Neuron (in vitro differentiated cells): Measurements from ENCODE around the gene PPP2R5A.
"Not testable (repeated sequence)": the region's sequence is repeated elsewhere in the genome, so short reads cannot be mapped to it uniquely, and the experiment has no call there.

Experiments used
- H2AFZ ChIP-seq: one replicate; pipeline ENCODE4 v1.6.1; 2013; ENCODE audit warnings: low read depth, mild to moderate bottlenecking, inconsistent platforms, low read length, moderate library complexity
- H3K27me3 ChIP-seq: one replicate; pipeline ENCODE4 v1.6.1; 2013; ENCODE audit warnings: low read length; ENCODE audit not compliant: insufficient read depth
- H3K36me3 ChIP-seq: one replicate; pipeline ENCODE4 v1.6.1; 2013; ENCODE audit warnings: low read length; ENCODE audit not compliant: insufficient read depth
- H3K4me1 ChIP-seq: one replicate; pipeline ENCODE4 v1.6.1; 2013; ENCODE audit warnings: low read length; ENCODE audit not compliant: insufficient read depth
- H3K4me3 ChIP-seq: 2 replicates; pipeline ENCODE4 v1.5.1; 2013; ENCODE audit warnings: mild to moderate bottlenecking, low read length, moderate library complexity
- H3K9me3 ChIP-seq: one replicate; pipeline ENCODE4 v1.6.1; 2013; ENCODE audit warnings: low read length

Gene PPP2R5A

DNA sequence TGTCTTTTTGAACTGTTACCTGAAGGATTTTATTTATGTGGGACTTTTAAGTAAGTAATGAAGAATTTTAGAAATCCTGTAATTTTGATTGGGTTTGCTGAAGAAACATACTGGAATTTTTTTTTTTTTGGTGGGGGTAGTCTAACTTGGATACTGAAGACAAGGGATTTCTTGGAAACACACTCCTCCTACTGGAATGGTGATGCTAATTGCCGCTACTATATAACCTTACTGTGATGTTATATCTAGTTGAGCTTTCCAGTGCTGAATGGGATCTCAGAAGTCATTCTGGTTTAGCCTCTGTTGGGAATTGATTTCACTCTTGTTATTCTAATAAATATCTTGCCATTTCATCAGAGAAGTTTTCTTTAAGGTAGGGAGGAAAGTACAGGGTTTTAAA, 8.4 kb downstream of the PPP2R5A start:
- no peaks in the 10 kb centered on the region for H3K27me3 ChIP-seq
- peaks cover 4% of the 10 kb centered on the region for H3K4me1 ChIP-seq
- no peaks in the 10 kb centered on the region for H3K9me3 ChIP-seq
- no peak overlapping the region for H2AFZ ChIP-seq
- H3K4me3 ChIP-seq = no peak overlapping the region
- no peaks in the 10 kb centered on the region for H3K36me3 ChIP-seq

DNA sequence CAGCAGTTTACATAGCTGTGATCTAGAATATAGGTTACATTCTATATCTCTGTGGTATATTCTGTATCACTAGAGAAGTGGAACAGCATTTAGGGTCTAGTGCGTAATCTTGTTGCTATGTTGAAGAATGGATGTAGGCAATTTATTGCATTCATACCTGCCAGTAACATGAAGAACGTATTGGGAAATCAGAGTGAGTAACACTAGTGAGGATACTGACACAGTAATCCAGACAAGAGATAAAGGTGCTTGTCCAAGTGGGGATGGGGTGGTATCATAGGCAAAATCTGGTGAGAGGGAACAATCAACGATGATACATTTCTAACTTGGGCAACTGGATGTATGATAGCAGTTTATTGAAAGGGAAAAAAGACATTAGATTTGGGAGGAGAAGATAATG, 9.8 kb downstream of the PPP2R5A start:
- no peak overlapping the region for H2AFZ ChIP-seq
- no peak overlapping the region for H3K4me3 ChIP-seq
- H3K36me3 ChIP-seq = no peaks in the 10 kb centered on the region
- no peaks in the 10 kb centered on the region for H3K9me3 ChIP-seq
- H3K4me1 ChIP-seq = peaks cover 4% of the 10 kb centered on the region
- no peaks in the 10 kb centered on the region for H3K27me3 ChIP-seq

DNA sequence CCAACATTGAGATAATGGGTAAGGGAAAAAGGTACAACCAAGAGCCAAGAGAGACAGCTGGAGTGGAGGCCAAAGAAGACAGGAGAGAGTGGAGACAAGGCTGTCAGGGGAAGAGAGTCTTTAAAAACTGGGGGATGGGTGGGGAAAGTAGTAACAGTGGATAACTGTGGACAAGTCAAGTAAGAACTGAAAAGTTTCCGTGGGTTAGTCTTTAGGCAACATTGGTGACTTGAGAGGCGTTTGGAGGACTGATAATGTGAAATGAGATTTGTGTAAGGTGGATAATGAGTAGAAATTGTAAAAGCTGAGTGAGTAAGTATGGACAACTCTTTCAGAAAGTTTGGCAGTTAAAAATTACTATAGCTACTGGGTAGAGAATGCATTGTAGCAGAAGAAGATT, 10.4 kb downstream of the PPP2R5A start:
- Histone ChIP-seq H3K36me3 (no peaks in the 10 kb centered on the region), H3K4me3 (no peak overlapping the region), H2AFZ (no peak overlapping the region), H3K9me3 (no peaks in the 10 kb centered on the region), H3K27me3 (no peaks in the 10 kb centered on the region), H3K4me1 (peaks cover 4% of the 10 kb centered on the region)

DNA sequence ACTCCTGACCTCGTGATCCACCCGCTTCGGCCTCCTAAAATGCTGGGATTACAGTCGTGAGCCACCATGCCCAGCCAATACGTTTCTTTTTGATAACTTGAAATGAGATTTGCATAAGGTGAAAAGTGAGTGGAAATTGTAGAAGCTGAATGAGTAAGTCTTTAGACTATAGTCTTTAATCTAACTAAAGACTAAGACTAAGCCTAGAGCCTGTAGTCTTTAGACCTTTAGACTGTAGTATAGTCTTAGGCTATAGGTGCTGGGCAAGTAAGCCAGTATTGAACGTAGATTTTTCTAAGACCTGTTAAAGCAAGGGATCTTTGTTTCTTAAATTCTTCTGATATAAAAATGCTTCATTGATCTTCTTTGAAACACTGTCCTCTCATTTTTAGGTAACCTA, 12.1 kb downstream of the PPP2R5A start:
- Histone ChIP-seq H3K4me1 (no peaks in the 10 kb centered on the region), H3K4me3 (no peak overlapping the region), H3K9me3 (no peaks in the 10 kb centered on the region), H3K36me3 (no peaks in the 10 kb centered on the region), H3K27me3 (no peaks in the 10 kb centered on the region), H2AFZ (no peak overlapping the region)

DNA sequence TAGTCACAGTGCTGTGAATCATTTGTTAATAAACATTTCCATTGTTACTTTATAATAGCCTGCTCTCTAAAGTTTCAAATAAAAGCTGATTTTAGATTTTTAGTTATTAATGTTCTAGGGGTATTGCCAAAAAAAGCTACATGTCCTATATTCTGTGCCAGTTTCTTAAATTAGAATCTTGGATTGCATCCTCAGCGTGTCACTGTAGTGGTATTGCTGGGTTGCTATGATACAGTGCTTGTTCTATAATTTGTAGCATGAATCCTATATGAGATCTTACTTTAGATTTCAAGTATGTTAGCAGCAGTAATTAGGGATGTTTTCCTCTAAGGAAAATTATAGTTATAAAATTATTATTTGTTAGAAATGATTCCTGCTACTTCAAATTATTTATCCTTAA, 16.4 kb downstream of the PPP2R5A start:
- Histone ChIP-seq H3K36me3 (no peaks in the 10 kb centered on the region), H3K9me3 (no peaks in the 10 kb centered on the region), H3K4me3 (no peak overlapping the region), H2AFZ (no peak overlapping the region), H3K4me1 (no peaks in the 10 kb centered on the region), H3K27me3 (no peaks in the 10 kb centered on the region)

DNA sequence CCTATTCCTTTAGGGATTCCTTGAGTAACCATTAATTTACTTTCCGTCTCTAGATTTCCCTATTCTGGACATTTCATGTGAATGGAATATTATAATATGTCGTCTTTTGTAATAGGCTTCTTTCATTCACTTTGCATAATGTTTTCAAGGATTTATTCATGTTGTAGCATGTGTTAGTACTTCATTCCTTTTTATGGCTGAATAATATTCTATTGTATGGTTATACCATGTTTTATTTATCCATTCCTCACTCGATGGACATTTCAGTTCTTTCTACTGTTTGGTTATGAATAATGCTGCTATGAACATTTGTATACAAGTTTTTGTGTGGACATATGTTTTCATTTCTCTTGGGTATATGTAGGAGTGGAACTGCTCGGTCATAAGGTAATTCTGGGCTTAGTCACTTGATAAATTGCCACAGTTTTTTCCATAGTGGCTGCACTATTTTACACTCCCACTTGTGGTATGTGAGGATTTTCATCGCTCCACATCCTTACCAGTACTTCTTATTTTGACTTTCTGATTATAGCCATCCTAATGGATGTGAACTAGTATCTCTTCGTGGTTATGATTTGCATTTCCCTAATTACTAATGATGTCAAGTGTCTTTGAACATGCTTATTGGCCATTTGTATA, 17.7 kb downstream of the PPP2R5A start:
- no peaks in the 10 kb centered on the region for H3K4me1 ChIP-seq
- no peaks in the 10 kb centered on the region for H3K36me3 ChIP-seq

DNA sequence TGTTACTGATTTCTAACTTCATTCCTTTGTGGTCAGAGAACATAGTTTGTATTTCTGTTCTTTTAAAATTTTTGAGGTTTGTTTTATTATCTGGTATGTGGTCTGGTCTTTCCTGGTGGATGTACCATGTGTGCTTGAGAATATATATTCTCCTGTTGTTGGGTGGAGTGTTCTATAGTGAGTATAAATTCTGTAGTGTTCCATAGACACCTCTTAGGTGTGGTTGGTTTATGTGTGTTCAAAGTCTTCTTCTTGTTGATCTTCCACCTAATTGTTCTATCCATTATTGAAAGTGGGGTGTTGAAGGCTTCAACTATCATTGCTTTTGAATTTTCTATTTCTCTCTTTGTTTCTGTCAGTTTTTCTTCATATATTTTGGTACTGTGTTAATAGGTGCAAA, 20.1 kb downstream of the PPP2R5A start:
- Histone ChIP-seq H3K4me3 (no peak overlapping the region), H2AFZ (no peak overlapping the region), H3K27me3 (no peaks in the 10 kb centered on the region), H3K9me3 (no peaks in the 10 kb centered on the region), H3K36me3 (no peaks in the 10 kb centered on the region), H3K4me1 (no peaks in the 10 kb centered on the region)

More for the DNA sequence above, 17.7 kb downstream of the PPP2R5A start:
- Histone ChIP-seq H2AFZ (no peak overlapping the region), H3K9me3 (no peaks in the 10 kb centered on the region), H3K4me3 (no peak overlapping the region), H3K27me3 (no peaks in the 10 kb centered on the region)

DNA sequence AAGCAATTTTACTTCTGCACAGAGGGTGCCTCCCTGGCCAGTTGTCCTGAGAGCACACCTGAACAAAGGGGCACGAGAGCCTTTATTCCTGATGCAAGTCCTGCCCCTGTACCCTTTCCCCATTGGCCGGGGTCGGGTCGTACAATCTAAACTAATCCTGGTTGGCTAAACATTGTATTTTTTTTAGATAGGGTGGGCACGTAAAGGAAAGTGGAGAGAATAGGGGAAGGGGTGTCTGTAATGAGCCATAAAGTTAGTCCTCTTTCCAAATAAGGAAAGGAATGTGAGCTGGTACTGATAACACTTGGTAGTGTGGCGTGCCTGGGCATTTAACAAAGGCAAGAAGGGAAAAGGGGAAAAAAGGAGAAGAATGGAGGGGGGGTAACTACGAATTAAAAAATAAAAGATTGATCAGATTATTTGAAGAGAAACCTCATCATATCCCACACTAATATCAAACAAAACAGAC, 20.8 kb downstream of the PPP2R5A start:
- not testable (repeated sequence) for H2AFZ ChIP-seq, H3K36me3 ChIP-seq, H3K9me3 ChIP-seq, H3K27me3 ChIP-seq, H3K4me3 ChIP-seq, H3K4me1 ChIP-seq

DNA sequence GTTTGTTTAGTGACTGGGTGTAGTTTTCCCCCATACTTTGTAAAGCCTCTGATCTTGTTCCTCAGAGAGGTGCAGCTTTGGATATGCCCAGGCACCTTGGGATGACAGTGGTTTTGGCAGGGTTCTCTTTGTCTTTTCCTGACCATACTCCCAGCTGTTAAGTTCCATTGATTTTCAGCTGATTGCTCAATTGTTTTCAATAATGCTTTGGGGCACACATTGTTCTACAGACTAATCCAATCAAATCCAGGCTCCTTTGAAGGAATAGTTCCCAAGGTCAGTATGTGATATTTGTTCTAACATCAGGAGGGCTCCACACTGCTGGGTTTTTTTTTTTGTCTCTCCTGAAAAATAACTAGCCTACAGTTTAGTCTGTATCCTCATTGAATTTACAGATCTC, 24.8 kb downstream of the PPP2R5A start:
- no peaks in the 10 kb centered on the region for H3K27me3 ChIP-seq

DNA sequence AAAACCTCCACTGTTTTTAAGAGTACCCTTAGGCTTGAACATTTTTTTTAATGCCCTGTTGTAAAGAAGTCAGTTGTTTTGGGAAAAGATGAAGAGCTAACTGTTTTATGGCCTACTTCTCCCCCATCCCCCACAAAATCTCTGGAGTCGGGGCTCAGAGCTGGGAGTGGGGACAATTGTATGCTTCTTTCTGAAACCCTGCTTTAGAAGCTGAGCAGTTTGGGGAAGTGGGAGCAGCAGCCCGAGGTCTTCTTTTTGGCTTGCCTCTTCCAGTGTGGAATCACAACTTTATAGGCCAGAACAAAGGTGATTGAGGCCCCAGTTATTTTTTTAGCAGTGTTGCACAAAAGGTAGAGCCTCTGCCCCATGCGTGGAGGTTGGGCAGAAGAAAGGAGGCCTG, 25.2 kb downstream of the PPP2R5A start:
- no peaks in the 10 kb centered on the region for H3K9me3 ChIP-seq
- no peaks in the 10 kb centered on the region for H3K36me3 ChIP-seq
- no peak overlapping the region for H3K4me3 ChIP-seq
- H3K4me1 ChIP-seq = no peaks in the 10 kb centered on the region
- no peak overlapping the region for H2AFZ ChIP-seq
- no peaks in the 10 kb centered on the region for H3K27me3 ChIP-seq

More for the DNA sequence above, 24.8 kb downstream of the PPP2R5A start:
- Histone ChIP-seq H3K4me1 (no peaks in the 10 kb centered on the region), H2AFZ (no peak overlapping the region), H3K9me3 (no peaks in the 10 kb centered on the region), H3K4me3 (no peak overlapping the region), H3K36me3 (no peaks in the 10 kb centered on the region)

DNA sequence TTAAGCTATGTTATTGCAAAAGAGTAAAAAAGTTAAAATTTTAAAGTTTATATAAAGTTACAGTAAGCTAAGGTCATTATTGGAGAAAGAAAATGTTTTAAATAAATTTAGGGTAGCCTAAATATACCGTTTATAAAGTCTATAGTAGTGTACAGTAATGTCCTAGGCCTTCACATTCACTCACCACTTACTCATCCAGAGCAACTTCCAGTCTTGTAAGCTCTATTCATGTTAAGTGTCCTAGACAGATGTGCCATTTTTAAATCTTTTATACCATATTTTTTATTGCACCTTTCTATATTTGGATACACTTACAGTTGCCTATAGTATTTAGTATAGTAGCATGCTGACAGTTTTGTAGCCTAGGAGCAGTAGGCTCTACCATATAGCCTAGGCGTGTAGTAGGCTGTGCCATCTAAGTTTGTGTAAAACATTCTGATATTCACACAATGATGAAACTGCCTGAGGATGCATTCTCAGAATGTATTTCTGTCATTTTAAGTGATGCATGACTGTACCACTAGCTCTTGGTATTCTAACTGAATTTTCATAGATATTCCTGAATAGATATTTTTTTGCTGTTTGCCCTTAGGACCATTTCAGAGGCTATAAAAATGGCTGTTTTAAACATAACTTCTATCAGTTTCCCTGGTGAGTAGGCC, 26.8 kb downstream of the PPP2R5A start:
- no peaks in the 10 kb centered on the region for H3K36me3 ChIP-seq
- no peak overlapping the region for H3K4me3 ChIP-seq
- no peak overlapping the region for H2AFZ ChIP-seq
- H3K9me3 ChIP-seq = no peaks in the 10 kb centered on the region
- H3K4me1 ChIP-seq = no peaks in the 10 kb centered on the region
- H3K27me3 ChIP-seq = no peaks in the 10 kb centered on the region

DNA sequence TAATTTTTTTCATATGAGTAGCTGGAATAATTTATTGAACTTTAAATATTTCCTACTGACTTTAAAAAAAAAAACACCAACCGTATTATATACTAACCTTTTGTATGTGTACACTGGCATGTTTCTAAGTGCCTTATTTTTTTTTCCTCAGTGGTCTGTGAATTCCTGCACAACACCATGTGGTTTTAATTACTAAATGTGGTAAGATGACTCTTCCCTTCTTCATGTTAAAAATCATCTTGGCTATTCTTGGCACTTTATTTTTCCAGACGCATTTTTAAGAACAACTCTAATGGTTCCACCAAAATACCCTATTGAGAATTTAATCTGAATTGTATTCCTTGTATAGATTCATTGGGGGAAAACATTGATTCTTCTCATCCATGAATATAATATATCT, 28.4 kb downstream of the PPP2R5A start:
- no peak overlapping the region for H3K4me3 ChIP-seq
- no peak overlapping the region for H2AFZ ChIP-seq
- no peaks in the 10 kb centered on the region for H3K9me3 ChIP-seq

DNA sequence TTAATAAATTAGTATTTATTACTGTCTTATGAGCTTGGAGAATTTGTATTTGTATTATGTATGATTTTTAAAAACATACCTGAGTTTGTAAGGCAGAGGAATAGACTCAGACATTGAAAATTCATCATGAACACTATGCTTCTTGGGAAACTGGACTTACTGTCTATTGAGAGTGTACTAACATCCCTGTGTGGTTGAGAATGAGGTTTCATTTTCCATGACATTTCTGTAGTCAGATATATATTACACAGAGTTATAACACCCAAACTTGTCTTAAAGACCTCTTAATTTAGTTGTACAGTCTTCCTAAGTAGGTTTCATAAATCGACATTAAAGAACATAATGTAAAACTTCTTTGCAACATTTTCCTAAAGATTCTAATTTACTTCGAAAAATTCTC, 30.0 kb downstream of the PPP2R5A start:
- H3K4me3 ChIP-seq = no peak overlapping the region
- H3K4me1 ChIP-seq = no peaks in the 10 kb centered on the region
- no peaks in the 10 kb centered on the region for H3K9me3 ChIP-seq
- H3K36me3 ChIP-seq = no peaks in the 10 kb centered on the region
- H2AFZ ChIP-seq = no peak overlapping the region
- H3K27me3 ChIP-seq = no peaks in the 10 kb centered on the region

More for the DNA sequence above, 28.4 kb downstream of the PPP2R5A start:
- Histone ChIP-seq H3K36me3 (no peaks in the 10 kb centered on the region), H3K4me1 (no peaks in the 10 kb centered on the region), H3K27me3 (no peaks in the 10 kb centered on the region)

DNA sequence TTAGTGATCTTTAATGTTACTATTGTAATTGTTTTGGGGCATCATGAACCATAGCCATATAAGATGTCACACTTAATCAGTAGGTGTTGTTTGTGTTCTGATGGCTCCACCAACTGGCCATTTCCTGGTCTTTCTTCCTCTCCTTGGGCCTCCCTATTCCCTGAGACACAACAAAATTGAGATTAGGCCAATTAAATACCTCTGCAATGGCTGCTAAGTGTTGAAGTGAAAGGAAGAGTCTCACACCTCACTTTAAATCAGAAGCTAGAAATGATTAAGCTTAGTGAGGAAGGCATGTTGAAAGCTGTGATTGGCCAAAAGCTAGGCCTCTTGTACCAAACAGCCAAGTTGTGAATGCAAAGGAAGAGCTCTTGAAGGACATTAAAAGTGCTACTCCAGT, 30.7 kb downstream of the PPP2R5A start:
- H3K4me3 ChIP-seq = no peak overlapping the region
- no peaks in the 10 kb centered on the region for H3K27me3 ChIP-seq
- H3K36me3 ChIP-seq = no peaks in the 10 kb centered on the region

More for the DNA sequence above, 30.7 kb downstream of the PPP2R5A start:
- no peaks in the 10 kb centered on the region for H3K9me3 ChIP-seq
- no peaks in the 10 kb centered on the region for H3K4me1 ChIP-seq
- no peak overlapping the region for H2AFZ ChIP-seq
